Left ventricle myocardium inferior (tissue), 1 donor: Measurements from ENCODE around the gene KDM3A. TPM values are rescaled to one million over a fixed set of nuclear protein-coding genes. Genes with fewer than 3 reads are reported as not detected.

Source experiments
- DNase-seq: peaks from one replicate; pipeline ENCODE4 v3.0.0-alpha.2; 2020
- H3K27ac ChIP-seq: fragments of 200-600 bp; replicated peaks from 2 replicates; pipeline ENCODE4 v1.8.0; 2021
- H3K27me3 ChIP-seq: fragments of 200-600 bp; 2 replicates; pipeline ENCODE4 v1.8.0; 2021; ENCODE audit warnings: low read depth
- H3K36me3 ChIP-seq: fragments of 200-600 bp; 2 replicates; pipeline ENCODE4 v1.8.0; 2021
- H3K4me1 ChIP-seq: fragments of 200-600 bp; 2 replicates; pipeline ENCODE4 v1.8.0; 2021
- H3K4me3 ChIP-seq: fragments of 200-600 bp; 2 replicates; pipeline ENCODE4 v1.8.0; 2021; ENCODE audit warnings: mild to moderate bottlenecking, moderate library complexity
- H3K9me3 ChIP-seq: fragments of 200-600 bp; replicated peaks from 2 replicates; pipeline ENCODE4 v1.8.0; 2021
- intact Hi-C: fragments of 100-400 bp; cut with micrococcal nuclease; formaldehyde crosslinking; loops from one replicate; pipeline ENCODE4 v1.11.0; 2022
- total RNA-seq: library from RNA; stranded (reverse); fragmentation: NEBNext Ultra II Directional; extraction: Animal tissue kit (Norgen Biotek cat#: 25700); gene quantifications from one replicate; pipeline ENCODE4 v1.2.1, GENCODE V29; 2021
- TF ChIP-seq, protein P1 (sequence below): fragments of 200-600 bp; IDR thresholded peaks from 2 replicates; pipeline ENCODE4 v1.8.0; 2021; ENCODE audit warnings: antibody characterized with exemption, mild to moderate bottlenecking, borderline replicate concordance
- donor health status: DM: no; HTN: yes; CAD: no; lungs with severe emphysema.

The KDM3A gene
- total RNA-seq, 1 donor from 2014 or later: 36.2 TPM

DNA sequence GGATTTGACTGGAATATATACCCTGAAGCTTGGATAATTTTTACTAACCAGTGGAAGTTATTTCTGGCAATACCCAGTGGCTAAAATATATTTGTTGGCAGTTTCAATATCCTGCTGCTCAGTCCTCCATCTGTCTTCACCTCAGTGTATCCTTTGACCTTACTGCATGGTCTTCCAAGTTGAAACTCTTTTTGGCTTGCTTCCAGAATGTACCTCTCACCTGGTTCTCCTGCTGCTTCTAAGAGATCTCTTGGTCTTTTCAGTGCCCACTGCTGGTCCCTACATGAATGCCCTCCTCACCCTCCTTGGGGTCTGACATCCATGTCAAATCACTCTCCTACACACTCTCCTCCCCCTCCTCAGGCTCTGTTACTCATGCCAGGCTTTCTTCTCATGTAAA, 4.8 kb upstream of the KDM3A start:
- no peaks in the 10 kb centered on the region for H3K36me3 ChIP-seq

DNA sequence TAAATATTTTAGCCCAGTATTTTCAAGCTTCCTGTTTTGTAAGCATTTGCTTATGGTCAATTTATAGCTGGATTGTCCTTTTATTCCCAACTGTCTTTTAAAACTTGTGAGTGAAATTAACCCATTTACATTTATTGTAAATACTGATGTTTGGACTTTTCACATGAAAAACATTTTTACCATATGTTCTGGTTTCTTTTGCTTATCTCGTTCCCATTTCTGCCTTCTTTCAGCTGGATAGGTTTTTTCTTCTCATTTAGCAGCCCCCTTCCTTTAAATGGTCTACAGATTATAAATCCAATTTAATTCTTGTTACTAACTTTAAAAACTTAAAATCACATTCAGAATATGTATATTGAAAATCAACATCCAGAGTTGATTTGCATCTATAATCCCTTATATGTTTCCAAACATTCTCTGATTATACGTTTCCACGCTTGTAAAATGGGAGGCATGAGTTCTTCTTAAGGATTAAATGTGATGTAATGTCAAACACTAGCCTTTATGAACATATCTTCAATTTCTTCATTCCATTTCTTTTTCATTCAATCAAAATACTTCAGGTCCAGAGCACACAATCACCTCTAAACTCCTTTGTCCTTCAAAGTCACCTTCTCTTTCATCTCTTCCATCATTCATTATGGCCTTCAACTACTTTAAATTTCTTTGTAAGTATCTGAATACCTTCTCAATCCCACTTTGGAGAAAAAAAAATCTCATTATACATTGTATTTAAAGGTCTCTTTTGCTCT, 1.1 kb upstream of the KDM3A start:
- TF ChIP-seq, protein P1, sequence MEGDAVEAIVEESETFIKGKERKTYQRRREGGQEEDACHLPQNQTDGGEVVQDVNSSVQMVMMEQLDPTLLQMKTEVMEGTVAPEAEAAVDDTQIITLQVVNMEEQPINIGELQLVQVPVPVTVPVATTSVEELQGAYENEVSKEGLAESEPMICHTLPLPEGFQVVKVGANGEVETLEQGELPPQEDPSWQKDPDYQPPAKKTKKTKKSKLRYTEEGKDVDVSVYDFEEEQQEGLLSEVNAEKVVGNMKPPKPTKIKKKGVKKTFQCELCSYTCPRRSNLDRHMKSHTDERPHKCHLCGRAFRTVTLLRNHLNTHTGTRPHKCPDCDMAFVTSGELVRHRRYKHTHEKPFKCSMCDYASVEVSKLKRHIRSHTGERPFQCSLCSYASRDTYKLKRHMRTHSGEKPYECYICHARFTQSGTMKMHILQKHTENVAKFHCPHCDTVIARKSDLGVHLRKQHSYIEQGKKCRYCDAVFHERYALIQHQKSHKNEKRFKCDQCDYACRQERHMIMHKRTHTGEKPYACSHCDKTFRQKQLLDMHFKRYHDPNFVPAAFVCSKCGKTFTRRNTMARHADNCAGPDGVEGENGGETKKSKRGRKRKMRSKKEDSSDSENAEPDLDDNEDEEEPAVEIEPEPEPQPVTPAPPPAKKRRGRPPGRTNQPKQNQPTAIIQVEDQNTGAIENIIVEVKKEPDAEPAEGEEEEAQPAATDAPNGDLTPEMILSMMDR: no peak
- H3K36me3 ChIP-seq: no peaks in the 10 kb centered on the region
- DNase-seq: no peak
- no peaks in the 10 kb centered on the region for H3K27me3 ChIP-seq
- H3K9me3 ChIP-seq: peaks cover 44% of the 10 kb centered on the region
- H3K4me1 ChIP-seq: peaks cover 32% of the 10 kb centered on the region
- H3K27ac ChIP-seq: peak overlapping the region; percentile 99
- intact Hi-C loops: no loop called here
- H3K4me3 ChIP-seq: peak overlapping the region; percentile 81

More for the DNA sequence above, 4.8 kb upstream of the KDM3A start:
- H3K4me1 ChIP-seq: no peaks in the 10 kb centered on the region
- H3K4me3 ChIP-seq: no peak overlapping the region
- TF ChIP-seq, protein P1: no peak
- H3K9me3 ChIP-seq: peaks cover 44% of the 10 kb centered on the region
- intact Hi-C loops: no loop called here
- no peak overlapping the region for H3K27ac ChIP-seq
- H3K27me3 ChIP-seq: no peaks in the 10 kb centered on the region
- no peak for DNase-seq

DNA sequence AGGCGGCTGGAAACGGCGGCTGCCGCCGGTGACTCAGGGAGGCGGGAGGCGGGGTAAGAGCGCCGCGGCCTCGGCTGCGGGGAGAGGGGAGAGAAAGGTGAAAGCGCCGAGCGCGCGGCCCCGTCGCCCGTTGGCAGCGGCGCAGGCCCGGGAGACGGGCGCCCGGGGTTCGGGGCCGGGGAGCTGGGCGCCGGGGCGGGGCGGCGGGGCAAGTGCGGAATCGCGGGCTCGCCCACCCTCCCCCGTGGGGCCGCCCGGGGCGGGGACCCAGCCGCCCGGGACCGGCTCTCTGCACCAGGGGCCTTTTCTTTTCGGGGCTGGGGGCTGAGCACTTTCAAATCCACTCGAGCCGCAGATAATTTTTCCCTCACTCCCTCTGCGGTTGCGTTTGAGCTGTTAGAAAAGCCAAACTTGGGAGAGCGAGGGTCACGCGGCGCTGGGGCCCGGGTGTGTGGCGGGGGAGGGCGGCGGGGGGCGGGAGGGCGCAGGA, 266 bp downstream of the KDM3A start:
- TF ChIP-seq, protein P1: no peak
- DNase-seq: no peak
- Histone ChIP-seq H3K4me1 (peaks cover 46% of the 10 kb centered on the region), H3K36me3 (peaks cover under 1% of the 10 kb centered on the region), H3K9me3 (peaks cover 42% of the 10 kb centered on the region), H3K4me3 (peak overlapping the region; percentile 81), H3K27me3 (no peaks in the 10 kb centered on the region), H3K27ac (peak overlapping the region; percentile 99)
- intact Hi-C loops: no loop called here

DNA sequence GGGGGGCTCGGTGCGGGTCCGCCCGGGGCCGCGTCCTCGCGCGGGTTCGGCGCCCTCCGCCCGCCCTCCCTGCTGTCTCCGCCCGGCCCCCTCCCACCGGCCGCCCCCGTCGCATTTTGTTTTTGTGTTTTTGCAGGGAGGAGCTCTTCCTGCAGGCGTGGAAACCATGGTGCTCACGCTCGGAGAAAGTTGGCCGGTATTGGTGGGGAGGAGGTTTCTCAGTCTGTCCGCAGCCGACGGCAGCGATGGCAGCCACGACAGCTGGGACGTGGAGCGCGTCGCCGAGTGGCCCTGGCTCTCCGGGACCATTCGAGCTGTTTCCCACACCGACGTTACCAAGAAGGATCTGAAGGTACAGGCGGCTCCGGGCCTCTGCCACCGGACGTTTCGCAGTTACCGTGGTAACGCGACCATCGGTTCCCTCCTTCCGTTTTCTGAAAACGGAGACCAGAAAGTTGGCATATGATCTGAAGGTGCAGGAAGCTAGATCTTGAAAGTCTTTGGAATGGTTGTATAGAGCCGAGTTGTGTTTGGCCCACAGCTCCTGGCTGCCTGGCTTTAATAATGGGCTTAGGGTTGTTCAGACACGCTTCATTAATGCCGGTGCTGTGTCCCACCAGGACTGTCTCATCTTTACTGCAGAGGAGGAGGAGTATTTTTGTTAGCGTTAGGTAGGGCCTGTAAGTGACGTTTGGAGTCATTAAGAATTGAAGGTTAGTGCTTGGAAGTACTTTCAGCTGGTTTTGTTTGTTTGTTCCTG, 891 bp downstream of the KDM3A start:
- Histone ChIP-seq H3K9me3 (peaks cover 36% of the 10 kb centered on the region), H3K27ac (peak overlapping the region; percentile 99), H3K4me3 (peak overlapping the region; percentile 81), H3K27me3 (no peaks in the 10 kb centered on the region), H3K4me1 (peaks cover 51% of the 10 kb centered on the region), H3K36me3 (peaks cover 5% of the 10 kb centered on the region)
- DNase-seq: peak; percentile 62
- TF ChIP-seq, protein P1: no peak
- intact Hi-C loops: no loop called here

DNA sequence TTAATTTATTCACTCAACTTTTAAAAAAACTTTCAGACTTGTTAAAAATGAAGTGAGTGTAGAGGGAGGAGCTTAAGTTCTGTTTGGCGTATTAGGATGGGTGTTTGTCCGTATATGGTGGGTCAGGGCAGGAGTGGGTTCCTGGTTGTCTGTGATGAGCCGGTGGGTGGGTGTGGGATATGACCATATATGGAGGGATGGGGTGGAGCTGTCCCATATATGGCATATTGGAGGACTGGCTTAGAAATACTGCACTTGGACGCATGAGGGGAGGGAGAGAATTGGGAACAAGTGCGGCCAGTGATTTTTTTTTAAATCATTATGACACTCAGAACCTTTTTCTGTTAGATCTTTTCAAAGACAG, 1.5 kb downstream of the KDM3A start:
- Histone ChIP-seq H3K4me3 (peak overlapping the region; percentile 81), H3K27ac (peak overlapping the region; percentile 99), H3K27me3 (no peaks in the 10 kb centered on the region), H3K4me1 (peaks cover 56% of the 10 kb centered on the region), H3K36me3 (peaks cover 5% of the 10 kb centered on the region), H3K9me3 (peaks cover 30% of the 10 kb centered on the region)
- intact Hi-C loops: no loop called here
- TF ChIP-seq, protein P1: peak; percentile 18
- peak; percentile 73 for DNase-seq
